ENCODE results near the gene TDRKH. TPM values are rescaled to one million over a fixed set of nuclear protein-coding genes. Genes with fewer than 3 reads are reported as not detected.

Gene TDRKH
- total RNA-seq, 2 experiments from 2014 or later, result 10.2 to 21.1 TPM

- Histone ChIP-seq H3K4me1 (ENCODE audit: insufficient read depth, low read length, poor library complexity, severe bottlenecking) (peaks cover 20% of the 10 kb centered on the region), H2AFZ (ENCODE audit: low read length) (peak overlapping the region; percentile 66; the same call in 1 of the 2 replicates), H3K27ac (ENCODE audit: low read depth, low read length, poor library complexity, severe bottlenecking) (no peak overlapping the region), H4K20me1 (ENCODE audit: insufficient read depth, low read length) (no peaks in the 10 kb centered on the region), H3K4me2 (ENCODE audit: low read length) (peak overlapping the region; percentile 56), H3K9me3 (ENCODE audit: low read length) (no peaks in the 10 kb centered on the region), H3K9me2 (ENCODE audit: insufficient read depth, low read length) (no peaks in the 10 kb centered on the region), H3K79me2 (ENCODE audit: insufficient read depth, low read depth, low read length) (no peaks in the 10 kb centered on the region), H3K4me3 (ENCODE audit: low read depth, low read length, poor library complexity, severe bottlenecking) (no peak overlapping the region), H3K36me3 (ENCODE audit: insufficient read depth, low read length) (no peaks in the 10 kb centered on the region)
- POLR2A ChIA-PET, result no interaction called here
- CTCF ChIA-PET (ENCODE audit: unreplicated experiment), result no interaction called here
- TF ChIP-seq EZH2phosphoT487 (IDR thresholded peaks at IDR 0.05; ENCODE audit: borderline replicate concordance, low read depth, low read length), result no peak
- TF ChIP-seq CTCF (conservative IDR thresholded peaks at IDR 0.05; ENCODE audit: low read length), result no peak
- BruUV-seq (replicated peaks), result no TSS peak
- intact Hi-C loops (cut with micrococcal nuclease; ENCODE audit: unreplicated experiment), result no loop called here
- DNase-seq (ENCODE audit: low spot score), result peak; percentile 53
Observed at GRCh38 chr1:151817353-151817730, 27.0 kb upstream of the TDRKH start.

GRCh38 chr1:151816548-151817352 is 26.4 kb upstream of the TDRKH start:
- H2AFZ ChIP-seq (ENCODE audit: low read length), result peak overlapping the region; percentile 66; the same call in 1 of the 2 replicates
- DNase-seq (ENCODE audit: low spot score), result no peak
- TF ChIP-seq CTCF (conservative IDR thresholded peaks at IDR 0.05; ENCODE audit: low read length) (no peak), EZH2phosphoT487 (IDR thresholded peaks at IDR 0.05; ENCODE audit: borderline replicate concordance, low read depth, low read length) (no peak)
- H3K79me2 ChIP-seq (ENCODE audit: insufficient read depth, low read depth, low read length), result no peaks in the 10 kb centered on the region
- peaks cover 19% of the 10 kb centered on the region for H3K4me1 ChIP-seq (ENCODE audit: insufficient read depth, low read length, poor library complexity, severe bottlenecking)
- H3K27ac ChIP-seq (ENCODE audit: low read depth, low read length, poor library complexity, severe bottlenecking), result no peak overlapping the region
- H3K4me3 ChIP-seq (ENCODE audit: low read depth, low read length, poor library complexity, severe bottlenecking), result no peak overlapping the region
- CTCF ChIA-PET (ENCODE audit: unreplicated experiment), result no interaction called here
- intact Hi-C loops (cut with micrococcal nuclease; ENCODE audit: unreplicated experiment), result no loop called here
- H3K9me2 ChIP-seq (ENCODE audit: insufficient read depth, low read length), result no peaks in the 10 kb centered on the region
- no peaks in the 10 kb centered on the region for H3K9me3 ChIP-seq (ENCODE audit: low read length)
- H3K36me3 ChIP-seq (ENCODE audit: insufficient read depth, low read length), result no peaks in the 10 kb centered on the region
- POLR2A ChIA-PET, result interaction anchor here (0.7 kb wide), 1 partner anchor 53 kb away, joined by 3 read pairs; the partner anchor contains the start of gene MRPL9
- BruUV-seq (replicated peaks), result no TSS peak
- no peaks in the 10 kb centered on the region for H4K20me1 ChIP-seq (ENCODE audit: insufficient read depth, low read length)
- H3K4me2 ChIP-seq (ENCODE audit: low read length), result peak overlapping the region; percentile 56

- intact Hi-C loops (cut with micrococcal nuclease; ENCODE audit: unreplicated experiment), result no loop called here
- no peak for DNase-seq (ENCODE audit: low spot score)
- H3K9me3 ChIP-seq (ENCODE audit: low read length), result no peaks in the 10 kb centered on the region
- H3K4me1 ChIP-seq (ENCODE audit: insufficient read depth, low read length, poor library complexity, severe bottlenecking), result peaks cover 14% of the 10 kb centered on the region
- ChIA-PET POLR2A (interaction anchor here (0.7 kb wide), 1 partner anchor 52 kb away, joined by 3 read pairs; the partner anchor contains the start of gene MRPL9), CTCF (ENCODE audit: unreplicated experiment) (no interaction called here)
- TF ChIP-seq CTCF (conservative IDR thresholded peaks at IDR 0.05; ENCODE audit: low read length) (no peak), EZH2phosphoT487 (IDR thresholded peaks at IDR 0.05; ENCODE audit: borderline replicate concordance, low read depth, low read length) (no peak)
- BruUV-seq (replicated peaks), result no TSS peak
- no peaks in the 10 kb centered on the region for H3K9me2 ChIP-seq (ENCODE audit: insufficient read depth, low read length)
- H3K79me2 ChIP-seq (ENCODE audit: insufficient read depth, low read depth, low read length), result no peaks in the 10 kb centered on the region
- no peak overlapping the region for H3K4me2 ChIP-seq (ENCODE audit: low read length)
- no peaks in the 10 kb centered on the region for H4K20me1 ChIP-seq (ENCODE audit: insufficient read depth, low read length)
- H2AFZ ChIP-seq (ENCODE audit: low read length), result no peak overlapping the region
- no peak overlapping the region for H3K27ac ChIP-seq (ENCODE audit: low read depth, low read length, poor library complexity, severe bottlenecking)
- H3K36me3 ChIP-seq (ENCODE audit: insufficient read depth, low read length), result no peaks in the 10 kb centered on the region
- no peak overlapping the region for H3K4me3 ChIP-seq (ENCODE audit: low read depth, low read length, poor library complexity, severe bottlenecking)
Observed at GRCh38 chr1:151815716-151816327, 25.5 kb upstream of the TDRKH start.

Measured in OCI-LY7 (cell line).